HL-60 (cell line): ENCODE results near the gene ANKRD63.

Experiments used
- CTCF ChIP-seq: IDR thresholded peaks from one replicate; pipeline ENCODE4 v1.5.1; 2011; ENCODE audit warnings: low read length, control low read depth, inconsistent platforms; ENCODE audit not compliant: insufficient read depth
- GABPA ChIP-seq: IDR thresholded peaks from 2 replicates; pipeline ENCODE4 v1.6.1; 2012; ENCODE audit warnings: low read depth
- POLR2AphosphoS5 ChIP-seq: IDR thresholded peaks from 2 replicates; pipeline ENCODE4 v1.6.1; 2012; ENCODE audit warnings: low read depth

GRCh38 chr15:40316931-40317330, 34.1 kb upstream of the ANKRD63 start:
- TF ChIP-seq POLR2AphosphoS5, result no peak
- no peak for TF ChIP-seq CTCF
- no peak for TF ChIP-seq GABPA
